HCT116 (cell line): ENCODE measurements around the gene OSBP2.

Source experiments
- MAX ChIP-seq: IDR thresholded peaks from 2 replicates; pipeline ENCODE4 v1.6.1; 2012
- POLR2A ChIP-seq: IDR thresholded peaks from 2 replicates; pipeline ENCODE4 v1.7.0; 2011; ENCODE audit warnings: borderline replicate concordance; ENCODE audit not compliant: insufficient read depth, insufficient read length; ENCODE audit errors: extremely low read depth
- POLR2AphosphoS5 ChIP-seq: IDR thresholded peaks from 2 replicates; pipeline ENCODE4 v1.6.1; 2011; ENCODE audit warnings: mild to moderate bottlenecking, low read depth, low read length, moderate library complexity
- RAD21 ChIP-seq: IDR thresholded peaks from 2 replicates; pipeline ENCODE4 v1.6.1; 2012; ENCODE audit warnings: low read depth, mild to moderate bottlenecking

GRCh38 chr22:30809086-30809485, 114.4 kb downstream of the OSBP2 start:
- no peak for TF ChIP-seq MAX
- no peak for TF ChIP-seq RAD21
- TF ChIP-seq POLR2A = no peak
- no peak for TF ChIP-seq POLR2AphosphoS5
